ENCODE measurements around the gene IRX1. TPM values are rescaled to one million over a fixed set of nuclear protein-coding genes. Genes with fewer than 3 reads are reported as not detected.

The IRX1 gene
- total and polyA plus RNA-seq, 9 donors, result not detected

DNA sequence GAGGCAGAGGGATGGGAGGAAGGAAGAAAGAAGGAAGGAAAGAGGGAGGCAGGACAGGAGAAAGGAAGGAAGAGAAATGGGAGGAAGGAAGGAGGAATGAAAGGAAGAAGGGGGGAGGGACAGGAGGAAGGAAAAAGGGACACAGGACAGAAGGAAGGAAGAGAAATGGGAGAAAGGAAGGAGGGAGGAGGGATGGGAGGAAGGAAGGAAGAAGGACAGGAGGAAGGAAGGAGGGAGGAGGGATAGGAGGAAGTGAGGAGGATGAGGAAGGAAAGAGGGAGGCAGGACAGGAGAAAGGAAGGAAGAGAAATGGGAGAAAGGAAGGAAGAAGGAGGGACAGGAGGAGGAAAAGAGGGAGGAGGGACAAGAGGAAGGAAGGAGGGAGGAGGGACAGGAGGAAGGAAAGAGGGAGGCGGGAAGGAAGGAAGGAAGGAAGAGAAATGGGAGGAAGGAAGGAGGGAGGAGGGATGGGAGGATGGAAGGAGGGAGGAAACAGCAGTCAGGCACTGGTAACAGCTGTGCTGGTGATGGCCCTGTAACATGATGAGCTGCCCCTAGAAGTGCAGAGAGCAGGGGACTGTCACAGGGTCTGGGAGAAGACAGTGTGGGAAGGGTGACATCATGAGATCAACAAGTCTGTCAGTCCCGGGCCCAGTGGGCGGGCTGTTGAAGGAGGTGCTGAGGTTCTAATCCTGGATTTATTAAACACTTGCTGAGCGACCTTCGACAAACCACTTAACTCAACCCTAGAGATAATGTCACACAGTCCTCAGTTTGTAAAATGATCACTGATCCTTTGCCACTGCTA lies 10.7 kb upstream of the IRX1 start:
- Histone ChIP-seq H3K9me3 (no peaks in the 10 kb centered on the region), H3K4me3 (no peak overlapping the region), H3K4me1 (ENCODE audit: insufficient read depth) (no peaks in the 10 kb centered on the region), H3K36me3 (no peaks in the 10 kb centered on the region), H3K27me3 (no peaks in the 10 kb centered on the region), H3K27ac (no peak overlapping the region)
- intact Hi-C loops (cut with DNase I), result no loop called here
- TF ChIP-seq POLR2A (IDR thresholded peaks at IDR 0.05), result no peak
- no peak for TF ChIP-seq EP300 (IDR thresholded peaks at IDR 0.05)
- TF ChIP-seq, protein P1, sequence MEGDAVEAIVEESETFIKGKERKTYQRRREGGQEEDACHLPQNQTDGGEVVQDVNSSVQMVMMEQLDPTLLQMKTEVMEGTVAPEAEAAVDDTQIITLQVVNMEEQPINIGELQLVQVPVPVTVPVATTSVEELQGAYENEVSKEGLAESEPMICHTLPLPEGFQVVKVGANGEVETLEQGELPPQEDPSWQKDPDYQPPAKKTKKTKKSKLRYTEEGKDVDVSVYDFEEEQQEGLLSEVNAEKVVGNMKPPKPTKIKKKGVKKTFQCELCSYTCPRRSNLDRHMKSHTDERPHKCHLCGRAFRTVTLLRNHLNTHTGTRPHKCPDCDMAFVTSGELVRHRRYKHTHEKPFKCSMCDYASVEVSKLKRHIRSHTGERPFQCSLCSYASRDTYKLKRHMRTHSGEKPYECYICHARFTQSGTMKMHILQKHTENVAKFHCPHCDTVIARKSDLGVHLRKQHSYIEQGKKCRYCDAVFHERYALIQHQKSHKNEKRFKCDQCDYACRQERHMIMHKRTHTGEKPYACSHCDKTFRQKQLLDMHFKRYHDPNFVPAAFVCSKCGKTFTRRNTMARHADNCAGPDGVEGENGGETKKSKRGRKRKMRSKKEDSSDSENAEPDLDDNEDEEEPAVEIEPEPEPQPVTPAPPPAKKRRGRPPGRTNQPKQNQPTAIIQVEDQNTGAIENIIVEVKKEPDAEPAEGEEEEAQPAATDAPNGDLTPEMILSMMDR (IDR thresholded peaks at IDR 0.05), result no peak
- DNase-seq, result no peak
- 73 to 74% (median 73%) methylated on average over 5 of the region's 5 CpGs for WGBS, 3 donors

DNA sequence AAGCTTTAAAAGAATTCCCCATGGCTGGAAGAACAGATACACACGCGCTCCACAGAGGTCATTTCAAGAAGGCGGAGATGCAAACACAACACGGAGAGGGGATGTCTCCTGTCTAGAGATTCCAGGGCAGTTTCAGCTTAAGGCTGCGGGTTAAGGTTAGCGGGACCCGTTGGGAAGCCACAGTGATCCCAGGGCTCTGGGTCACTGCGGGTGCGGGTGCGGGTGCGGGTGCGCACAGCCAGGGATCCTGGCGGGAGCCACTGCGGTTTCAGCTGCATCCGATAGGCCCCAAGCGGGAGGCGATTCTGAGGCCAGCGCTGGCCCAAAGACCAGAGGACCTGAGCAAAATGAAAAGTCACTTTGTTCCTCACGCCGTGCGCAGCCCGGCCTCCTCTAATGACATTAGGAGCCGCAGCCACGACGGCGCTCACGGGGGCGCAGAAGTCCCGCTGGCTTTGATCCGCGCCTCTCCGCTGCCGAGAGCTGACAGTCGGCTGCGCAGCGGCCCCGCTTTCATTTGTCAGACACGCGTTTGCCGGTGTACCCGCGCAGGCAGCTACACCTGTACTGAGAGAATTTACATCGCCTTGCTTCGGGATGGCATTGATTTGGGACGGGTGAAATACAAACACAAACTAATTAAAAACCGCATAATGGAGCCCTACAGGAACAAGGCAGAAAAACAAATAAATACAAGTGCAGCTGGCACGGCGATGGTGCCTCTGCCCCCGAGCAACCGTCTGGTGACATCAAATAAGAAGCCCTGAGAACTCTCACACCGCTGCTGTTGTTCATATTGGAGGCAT lies 5.3 kb upstream of the IRX1 start:
- peaks cover 3% of the 10 kb centered on the region for H3K4me1 ChIP-seq (ENCODE audit: insufficient read depth)
- H3K27me3 ChIP-seq, result no peaks in the 10 kb centered on the region
- intact Hi-C loops (cut with DNase I), result no loop called here
- no peaks in the 10 kb centered on the region for H3K36me3 ChIP-seq
- 2 to 3% (median 3%) methylated on average over 51 of the region's 51 CpGs for WGBS, 3 donors
- H3K9me3 ChIP-seq, result no peaks in the 10 kb centered on the region
- no peak overlapping the region for H3K4me3 ChIP-seq
- TF ChIP-seq, protein P1 (IDR thresholded peaks at IDR 0.05), result no peak
- TF ChIP-seq EP300 (IDR thresholded peaks at IDR 0.05) (no peak), POLR2A (IDR thresholded peaks at IDR 0.05) (no peak)
- DNase-seq, result no peak
- no peak overlapping the region for H3K27ac ChIP-seq

DNA sequence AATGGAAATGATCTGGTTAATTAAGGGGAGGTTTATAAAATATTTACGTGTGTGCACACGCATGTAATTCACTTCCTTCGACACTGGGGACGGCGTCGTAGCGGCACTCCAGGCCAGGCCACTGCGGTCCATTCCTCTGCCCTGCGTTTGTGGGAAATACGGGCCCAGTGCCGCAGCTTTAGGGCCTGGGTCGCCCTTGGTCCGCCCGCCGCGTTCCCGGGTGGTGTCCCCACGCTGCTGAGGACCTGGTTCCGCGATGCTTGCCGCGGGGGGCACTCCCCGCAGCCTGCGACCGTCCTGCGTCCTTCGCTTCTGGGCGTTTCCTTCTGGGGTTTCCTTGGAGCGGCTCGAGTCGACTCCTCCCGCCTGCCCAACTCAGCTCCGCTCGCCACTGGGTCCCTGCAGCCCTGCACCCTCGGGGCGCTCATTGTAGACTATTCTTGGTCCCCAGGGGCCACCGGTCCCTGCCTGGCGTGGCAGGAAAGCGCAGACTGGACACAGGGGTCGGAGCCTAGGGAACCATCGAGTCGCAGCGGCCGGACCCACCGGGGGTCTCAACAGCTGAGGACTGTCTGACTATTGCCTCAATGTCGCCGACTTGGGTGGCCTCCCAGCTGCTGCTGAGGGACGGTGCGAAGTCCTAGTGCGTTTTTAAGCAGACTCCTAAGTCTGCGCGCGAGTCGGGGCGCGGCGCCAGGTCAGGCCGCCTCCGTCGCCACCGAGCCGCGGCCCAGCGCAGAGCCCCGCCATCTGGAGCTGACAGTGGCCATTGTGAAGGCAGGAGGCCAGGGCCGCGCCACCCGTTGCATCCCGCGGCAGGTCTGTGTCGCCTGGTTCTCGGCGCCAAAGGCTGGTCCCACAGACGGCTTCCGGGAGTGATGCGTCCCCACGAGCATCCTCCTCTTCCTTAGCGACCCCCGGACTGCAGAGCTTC lies 4.4 kb upstream of the IRX1 start:
- H3K27ac ChIP-seq, result no peak overlapping the region
- H3K9me3 ChIP-seq, result no peaks in the 10 kb centered on the region
- no peak overlapping the region for H3K4me3 ChIP-seq
- no peaks in the 10 kb centered on the region for H3K36me3 ChIP-seq
- WGBS, 3 donors, result 1 to 2% (median 1%) methylated on average over 70 to 79 of the region's 79 CpGs
- no peaks in the 10 kb centered on the region for H3K27me3 ChIP-seq
- intact Hi-C loops (cut with DNase I), result no loop called here
- H3K4me1 ChIP-seq (ENCODE audit: insufficient read depth), result peaks cover 3% of the 10 kb centered on the region
- TF ChIP-seq EP300 (IDR thresholded peaks at IDR 0.05) (no peak), POLR2A (IDR thresholded peaks at IDR 0.05) (no peak)
- TF ChIP-seq, protein P1 (IDR thresholded peaks at IDR 0.05), result no peak
- no peak for DNase-seq

DNA sequence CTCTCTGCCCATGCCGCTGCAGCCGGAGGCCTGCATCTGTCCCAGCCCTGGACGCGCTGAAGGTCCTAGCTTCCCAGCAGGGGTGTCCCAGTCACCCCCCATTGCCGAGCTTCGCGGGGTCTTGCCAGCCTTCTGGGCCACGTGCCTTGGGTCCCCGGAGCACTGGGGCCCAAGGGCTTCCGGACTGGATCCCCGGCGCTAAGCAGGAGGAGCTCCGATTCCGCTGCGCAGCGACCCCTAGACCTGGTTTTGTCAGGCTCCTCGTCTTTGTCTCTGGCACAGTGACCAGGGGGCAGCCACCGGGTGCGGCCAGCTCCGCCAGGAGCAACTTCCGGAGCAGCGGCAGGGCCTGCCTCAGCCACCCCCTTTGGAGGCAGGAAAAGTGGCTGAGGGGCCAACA lies 3.3 kb upstream of the IRX1 start:
- 1 to 9% (median 2%) methylated on average over 4 to 22 of the region's 22 CpGs for WGBS, 3 donors
- H3K4me3 ChIP-seq, result no peak overlapping the region
- no peaks in the 10 kb centered on the region for H3K27me3 ChIP-seq
- no peak for DNase-seq
- TF ChIP-seq EP300 (IDR thresholded peaks at IDR 0.05) (no peak), POLR2A (IDR thresholded peaks at IDR 0.05) (no peak)
- TF ChIP-seq, protein P1 (IDR thresholded peaks at IDR 0.05), result no peak
- no peak overlapping the region for H3K27ac ChIP-seq
- no peaks in the 10 kb centered on the region for H3K9me3 ChIP-seq
- H3K36me3 ChIP-seq, result no peaks in the 10 kb centered on the region
- H3K4me1 ChIP-seq (ENCODE audit: insufficient read depth), result peaks cover 3% of the 10 kb centered on the region
- intact Hi-C loops (cut with DNase I), result no loop called here
